ENCODE measurements around the gene DMBX1. TPM values are rescaled to one million over a fixed set of nuclear protein-coding genes. Genes with fewer than 3 reads are reported as not detected.

Gene DMBX1
- total and polyA plus RNA-seq, 5 donors from 2014 or later = not detected

DNA sequence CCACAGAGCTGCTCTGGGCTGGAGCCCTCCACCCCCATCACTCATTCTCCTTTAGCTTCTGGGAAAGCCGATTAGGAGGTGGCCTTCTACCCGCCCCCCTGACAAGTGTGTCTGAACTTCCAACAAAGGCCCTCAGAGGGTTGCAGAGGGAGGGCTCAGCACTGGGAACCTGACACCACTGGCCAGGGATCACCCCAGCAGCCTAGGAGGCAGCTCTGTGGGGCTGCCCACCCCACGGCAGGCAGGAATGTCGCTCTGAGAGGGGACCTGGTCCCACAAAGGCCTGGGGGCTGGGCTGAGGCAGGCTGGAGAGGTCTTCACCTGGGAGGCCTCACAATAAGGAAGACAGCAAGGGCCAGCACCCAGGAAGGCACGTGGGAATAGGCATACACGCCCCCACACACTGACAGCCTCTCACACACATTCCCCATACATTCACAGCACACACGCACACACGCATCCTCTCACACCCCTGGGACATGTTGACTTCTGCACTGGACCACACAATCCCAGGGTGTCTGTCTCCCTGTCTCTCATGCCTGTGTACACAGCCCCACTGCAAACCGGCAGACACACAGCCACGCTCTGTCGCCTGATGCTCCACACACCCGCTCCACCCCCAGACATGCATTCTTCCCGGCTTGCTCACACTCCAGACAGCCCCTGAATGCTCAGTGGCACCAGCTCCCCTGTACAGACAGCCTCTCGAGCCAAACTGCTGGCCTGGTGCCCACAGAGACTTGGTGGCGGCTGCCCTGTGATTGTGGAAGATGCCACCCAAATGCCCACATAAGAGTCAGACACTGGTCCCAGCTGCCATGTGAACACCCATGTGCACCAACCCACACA lies 30.7 kb downstream of the DMBX1 start:
- Mint-ChIP-seq H3K9me3 (no peaks in the 10 kb centered on the region), H3K27me3 (peaks cover 32% of the 10 kb centered on the region), H3K4me1 (peaks cover 4 to 10% (median 9%) of the 10 kb centered on the region in 4 donors), H3K27ac (no peak overlapping the region), H3K36me3 (no peaks in the 10 kb centered on the region), H3K4me3 (no peak overlapping the region)
- H3K27ac ChIP-seq (ENCODE audit: insufficient read depth, low read length, poor library complexity, severe bottlenecking) = no peak overlapping the region
- ATAC-seq (ENCODE audit: low read depth in 2 of 2) = no peak
- no peak overlapping the region for H3K4me3 ChIP-seq (ENCODE audit: low read depth, low read length)
- H3K36me3 ChIP-seq (ENCODE audit: control insufficient read depth, insufficient read depth, low read length) = no peaks in the 10 kb centered on the region
- H3K9me3 ChIP-seq (ENCODE audit: control insufficient read depth in 2 of 2, low read length in 2 of 2) = no peaks in the 10 kb centered on the region
- H3K27me3 ChIP-seq (ENCODE audit: control insufficient read depth, insufficient read depth, low read length) = no peaks in the 10 kb centered on the region
- DNase-seq = no peak
- H3K4me1 ChIP-seq (ENCODE audit: control insufficient read depth, insufficient read depth, low read length, poor library complexity, severe bottlenecking) = no peaks in the 10 kb centered on the region

DNA sequence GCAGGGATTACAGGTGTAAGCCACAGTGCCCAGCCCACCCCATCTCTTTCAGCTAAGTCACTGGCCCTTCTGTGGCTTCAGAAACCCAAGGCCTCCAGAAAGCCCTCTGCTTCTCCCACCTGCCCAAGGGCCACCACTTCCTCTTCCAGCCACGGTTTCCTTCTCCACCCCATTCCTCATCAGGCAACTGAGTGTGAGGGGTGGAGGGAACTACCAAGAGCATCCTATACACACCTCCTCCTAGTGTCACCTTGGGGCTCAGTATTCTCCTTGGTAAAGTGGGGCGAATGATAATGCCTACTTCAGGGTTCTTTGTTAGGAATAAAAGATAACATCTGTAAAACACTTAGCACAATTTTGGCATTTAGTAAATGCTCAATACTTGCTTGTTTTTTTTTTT lies 31.8 kb downstream of the DMBX1 start:
- H3K36me3 ChIP-seq (ENCODE audit: control insufficient read depth, insufficient read depth, low read length) = no peaks in the 10 kb centered on the region
- no peaks in the 10 kb centered on the region for H3K4me1 ChIP-seq (ENCODE audit: control insufficient read depth, insufficient read depth, low read length, poor library complexity, severe bottlenecking)
- H3K27me3 ChIP-seq (ENCODE audit: control insufficient read depth, insufficient read depth, low read length) = no peaks in the 10 kb centered on the region
- H3K9me3 ChIP-seq (ENCODE audit: control insufficient read depth in 2 of 2, low read length in 2 of 2) = no peaks in the 10 kb centered on the region
- Mint-ChIP-seq H3K27me3 (peaks cover 28% of the 10 kb centered on the region), H3K27ac (no peak overlapping the region), H3K36me3 (no peaks in the 10 kb centered on the region), H3K9me3 (no peaks in the 10 kb centered on the region), H3K4me1 (peaks cover 4 to 10% (median 9%) of the 10 kb centered on the region in 4 donors), H3K4me3 (no peak overlapping the region)
- DNase-seq (no peak), ATAC-seq (ENCODE audit: low read depth in 2 of 2) (no peak)
- no peak overlapping the region for H3K4me3 ChIP-seq (ENCODE audit: low read depth, low read length)
- no peak overlapping the region for H3K27ac ChIP-seq (ENCODE audit: insufficient read depth, low read length, poor library complexity, severe bottlenecking)

GRCh38 chr1:46522184-46522968 lies 32.7 kb downstream of the DMBX1 start:
- H3K27me3 Mint-ChIP-seq = peaks cover 21% of the 10 kb centered on the region
- no peak overlapping the region for H3K27ac ChIP-seq (ENCODE audit: insufficient read depth, low read length, poor library complexity, severe bottlenecking)

GRCh38 chr1:46522969-46523320 lies 33.3 kb downstream of the DMBX1 start:
- Histone ChIP-seq H3K36me3 (ENCODE audit: control insufficient read depth, insufficient read depth, low read length) (no peaks in the 10 kb centered on the region), H3K4me1 (ENCODE audit: control insufficient read depth, insufficient read depth, low read length, poor library complexity, severe bottlenecking) (no peaks in the 10 kb centered on the region), H3K4me3 (ENCODE audit: low read depth, low read length) (no peak overlapping the region), H3K27me3 (ENCODE audit: control insufficient read depth, insufficient read depth, low read length) (no peaks in the 10 kb centered on the region), H3K27ac (ENCODE audit: insufficient read depth, low read length, poor library complexity, severe bottlenecking) (no peak overlapping the region), H3K9me3 (ENCODE audit: control insufficient read depth in 2 of 2, low read length in 2 of 2) (no peaks in the 10 kb centered on the region)
- DNase-seq = no peak
- peaks cover 2 to 11% (median 9%) of the 10 kb centered on the region in 4 donors for H3K4me1 Mint-ChIP-seq
- no peaks in the 10 kb centered on the region for H3K9me3 Mint-ChIP-seq
- H3K4me3 Mint-ChIP-seq = peak overlapping the region in 1 of 4 donors; percentile 52
- H3K27ac Mint-ChIP-seq = no peak overlapping the region
- H3K36me3 Mint-ChIP-seq = no peaks in the 10 kb centered on the region
- ATAC-seq (ENCODE audit: low read depth in 2 of 2) = no peak
- peaks cover 16% of the 10 kb centered on the region for H3K27me3 Mint-ChIP-seq

More at GRCh38 chr1:46522184-46522968, 32.7 kb downstream of the DMBX1 start:
- H3K4me1 ChIP-seq (ENCODE audit: control insufficient read depth, insufficient read depth, low read length, poor library complexity, severe bottlenecking) = no peaks in the 10 kb centered on the region
- Mint-ChIP-seq H3K4me1 (peaks cover 2 to 9% (median 8%) of the 10 kb centered on the region in 4 donors), H3K36me3 (no peaks in the 10 kb centered on the region), H3K9me3 (no peaks in the 10 kb centered on the region), H3K4me3 (peak overlapping the region in 1 of 4 donors; percentile 52), H3K27ac (peak overlapping the region in 1 of 3 donors; percentile 20)
- no peak overlapping the region for H3K4me3 ChIP-seq (ENCODE audit: low read depth, low read length)
- DNase-seq (peak in 1 of 3 donors; percentile 42), ATAC-seq (ENCODE audit: low read depth in 2 of 2) (peak in 1 of 2 donors; percentile 35)
- no peaks in the 10 kb centered on the region for H3K27me3 ChIP-seq (ENCODE audit: control insufficient read depth, insufficient read depth, low read length)
- no peaks in the 10 kb centered on the region for H3K36me3 ChIP-seq (ENCODE audit: control insufficient read depth, insufficient read depth, low read length)
- no peaks in the 10 kb centered on the region for H3K9me3 ChIP-seq (ENCODE audit: control insufficient read depth in 2 of 2, low read length in 2 of 2)

DNA sequence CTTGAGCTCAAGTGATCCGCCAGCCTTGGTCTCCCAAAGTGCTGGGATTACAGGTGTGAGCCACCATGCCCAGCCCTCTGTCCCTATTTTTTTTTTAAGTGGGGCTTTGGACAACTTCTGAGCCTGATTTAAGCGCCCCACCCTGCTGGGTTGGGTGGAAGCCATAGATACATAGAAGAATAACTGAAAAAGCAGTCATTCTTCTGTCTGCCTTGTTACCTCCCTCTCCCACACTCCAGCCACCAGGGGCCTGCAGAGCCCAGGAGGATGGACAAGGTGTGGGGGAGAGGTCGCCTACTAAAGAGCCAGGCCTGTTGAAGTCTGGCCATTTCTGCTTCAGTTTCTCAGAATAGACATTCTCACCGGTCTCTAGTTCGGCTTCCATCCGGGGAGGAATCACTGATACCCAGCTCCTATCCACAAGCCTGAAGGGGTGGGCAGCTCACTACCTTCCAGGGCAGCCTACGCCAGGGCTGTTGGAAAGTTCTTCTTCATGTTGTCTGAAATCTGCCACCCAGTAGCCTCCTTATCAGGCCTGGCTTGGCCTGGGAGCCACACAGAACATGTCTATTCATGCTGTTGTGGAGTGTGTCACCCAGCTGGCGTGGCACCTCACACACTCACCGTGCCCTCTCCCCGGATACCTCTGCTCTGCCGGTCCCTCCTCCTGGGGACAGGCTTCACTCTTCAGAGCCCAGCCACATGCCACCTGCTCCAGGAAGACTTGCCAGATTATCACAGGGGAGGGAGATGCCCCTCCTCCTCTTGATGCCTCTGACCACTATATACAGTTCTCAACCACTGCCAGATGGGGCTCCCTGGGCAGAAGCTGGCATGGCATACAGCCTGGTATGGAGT lies 34.1 kb downstream of the DMBX1 start:
- peaks cover 10% of the 10 kb centered on the region for H3K27me3 Mint-ChIP-seq
- no peaks in the 10 kb centered on the region for H3K36me3 Mint-ChIP-seq
- Histone ChIP-seq H3K27me3 (ENCODE audit: control insufficient read depth, insufficient read depth, low read length) (no peaks in the 10 kb centered on the region), H3K4me3 (ENCODE audit: low read depth, low read length) (no peak overlapping the region), H3K27ac (ENCODE audit: insufficient read depth, low read length, poor library complexity, severe bottlenecking) (no peak overlapping the region), H3K9me3 (ENCODE audit: control insufficient read depth in 2 of 2, low read length in 2 of 2) (no peaks in the 10 kb centered on the region), H3K4me1 (ENCODE audit: control insufficient read depth, insufficient read depth, low read length, poor library complexity, severe bottlenecking) (peaks cover 5% of the 10 kb centered on the region), H3K36me3 (ENCODE audit: control insufficient read depth, insufficient read depth, low read length) (no peaks in the 10 kb centered on the region)
- H3K4me3 Mint-ChIP-seq = no peak overlapping the region
- peaks cover 5 to 19% (median 11%) of the 10 kb centered on the region in 4 donors for H3K4me1 Mint-ChIP-seq
- no peak overlapping the region for H3K27ac Mint-ChIP-seq
- DNase-seq (no peak), ATAC-seq (ENCODE audit: low read depth in 2 of 2) (no peak)
- no peaks in the 10 kb centered on the region for H3K9me3 Mint-ChIP-seq

DNA sequence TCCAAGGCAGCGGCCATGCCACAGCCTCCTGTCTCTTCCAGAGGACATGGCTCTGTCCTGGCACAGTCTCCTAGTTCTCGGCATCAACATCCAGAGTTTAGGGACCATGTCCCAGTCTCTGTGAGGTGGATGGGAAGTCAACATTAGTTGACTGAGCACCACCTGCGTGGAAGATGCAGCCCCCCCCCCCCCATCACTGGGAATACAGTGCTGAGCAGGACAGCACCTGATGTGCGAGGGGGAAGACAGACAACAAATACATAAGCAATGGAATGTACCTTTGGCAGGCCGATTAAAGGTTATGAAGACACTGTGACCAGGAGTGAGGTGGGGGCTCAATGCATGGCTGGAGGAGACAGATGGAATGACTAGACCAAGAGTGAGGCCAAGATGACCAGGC lies 35.2 kb downstream of the DMBX1 start:
- H3K4me1 Mint-ChIP-seq = peaks cover 11 to 25% (median 15%) of the 10 kb centered on the region in 4 donors
- Histone ChIP-seq H3K27me3 (ENCODE audit: control insufficient read depth, insufficient read depth, low read length) (no peaks in the 10 kb centered on the region), H3K9me3 (ENCODE audit: control insufficient read depth in 2 of 2, low read length in 2 of 2) (no peaks in the 10 kb centered on the region), H3K36me3 (ENCODE audit: control insufficient read depth, insufficient read depth, low read length) (no peaks in the 10 kb centered on the region), H3K4me1 (ENCODE audit: control insufficient read depth, insufficient read depth, low read length, poor library complexity, severe bottlenecking) (peaks cover 5% of the 10 kb centered on the region), H3K27ac (ENCODE audit: insufficient read depth, low read length, poor library complexity, severe bottlenecking) (no peak overlapping the region), H3K4me3 (ENCODE audit: low read depth, low read length) (no peak overlapping the region)
- peaks cover 10% of the 10 kb centered on the region for H3K27me3 Mint-ChIP-seq
- H3K4me3 Mint-ChIP-seq = no peak overlapping the region
- no peak overlapping the region for H3K27ac Mint-ChIP-seq
- H3K36me3 Mint-ChIP-seq = no peaks in the 10 kb centered on the region
- no peak for DNase-seq
- H3K9me3 Mint-ChIP-seq = no peaks in the 10 kb centered on the region
- ATAC-seq (ENCODE audit: low read depth in 2 of 2) = no peak

- Mint-ChIP-seq H3K9me3 (no peaks in the 10 kb centered on the region), H3K4me1 (peaks cover 11 to 25% (median 15%) of the 10 kb centered on the region in 4 donors), H3K27me3 (peaks cover 10% of the 10 kb centered on the region), H3K27ac (no peak overlapping the region), H3K4me3 (no peak overlapping the region), H3K36me3 (no peaks in the 10 kb centered on the region)
- Histone ChIP-seq H3K36me3 (ENCODE audit: control insufficient read depth, insufficient read depth, low read length) (no peaks in the 10 kb centered on the region), H3K9me3 (ENCODE audit: control insufficient read depth in 2 of 2, low read length in 2 of 2) (no peaks in the 10 kb centered on the region), H3K27ac (ENCODE audit: insufficient read depth, low read length, poor library complexity, severe bottlenecking) (no peak overlapping the region), H3K4me3 (ENCODE audit: low read depth, low read length) (no peak overlapping the region), H3K4me1 (ENCODE audit: control insufficient read depth, insufficient read depth, low read length, poor library complexity, severe bottlenecking) (peaks cover 5% of the 10 kb centered on the region), H3K27me3 (ENCODE audit: control insufficient read depth, insufficient read depth, low read length) (no peaks in the 10 kb centered on the region)
- no peak for DNase-seq
- no peak for ATAC-seq (ENCODE audit: low read depth in 2 of 2)
Measured at GRCh38 chr1:46525253-46525983, 35.8 kb downstream of the DMBX1 start.
